WI38 (cell line): ENCODE results near the gene ZSWIM6.

Experiments
- H3K4me3 ChIP-seq: 2 replicates; pipeline ENCODE4 v1.5.1; 2011; ENCODE audit warnings: low read depth, mild to moderate bottlenecking, control low read depth, low read length
- CTCF ChIP-seq: IDR thresholded peaks from 2 replicates; pipeline ENCODE4 v1.5.1; 2012; ENCODE audit warnings: low read depth, mild to moderate bottlenecking, control low read depth, low read length

The ZSWIM6 gene

GRCh38 chr5:61331407-61332357, at the start of gene ZSWIM6:
Gene ZSWIM6 (plus strand): TSS chr5:61332258. CDS start chr5:61332273, 15 bp downstream.
- TF ChIP-seq CTCF, result no peak
- peak within 1 kb of the TSS; percentile 88 for H3K4me3 ChIP-seq

GRCh38 chr5:61283471-61283870, 48.6 kb upstream of the ZSWIM6 start:
- TF ChIP-seq CTCF, result no peak
- no peak overlapping the region for H3K4me3 ChIP-seq

GRCh38 chr5:61285531-61285930, 46.5 kb upstream of the ZSWIM6 start:
- no peak overlapping the region for H3K4me3 ChIP-seq
- no peak for TF ChIP-seq CTCF

GRCh38 chr5:61286446-61287132, 45.5 kb upstream of the ZSWIM6 start:
- H3K4me3 ChIP-seq, result no peak overlapping the region
- TF ChIP-seq CTCF, result no peak

- H3K4me3 ChIP-seq, result no peak overlapping the region
- TF ChIP-seq CTCF, result no peak
Observed at GRCh38 chr5:61287474-61287873, 44.6 kb upstream of the ZSWIM6 start.

GRCh38 chr5:61289241-61289640, 42.8 kb upstream of the ZSWIM6 start:
- no peak; the same call in 1 of the 2 replicates for TF ChIP-seq CTCF
- H3K4me3 ChIP-seq, result no peak overlapping the region
